Measurements from ENCODE around the gene ADAMTS17. TPM values are rescaled to one million over a fixed set of nuclear protein-coding genes. Genes with fewer than 3 reads are reported as not detected.

Gene ADAMTS17
- total RNA-seq, 1 donor from 2014 or later: 8.2 TPM

Other genes starting within 250 kb of the ADAMTS17 start
- gene CERS3, start 187.0 kb upstream of the ADAMTS17 start, total RNA-seq (ENCODE audit: insufficient read depth, low replicate concordance): 4.1 TPM